H1 (cell line): Measurements from ENCODE around the gene SOX12. TPM values are rescaled to one million over a fixed set of nuclear protein-coding genes. Genes with fewer than 3 reads are reported as not detected.
A peak's percentile ranks its signal among the peaks of the same experiment; 100 is the strongest.

Source experiments
- CTCF ChIA-PET: fragments of 300-600 bp; sonication (Branson Sonifier 250); formaldehyde crosslinking; loops from one replicate; lab custom pipeline; 2021; ENCODE audit not compliant: partially characterized antibody; lab: Charles Lee
- POLR2A ChIA-PET: fragments of 300-600 bp; sonication (Branson Sonifier 250); formaldehyde crosslinking; loops from one replicate; lab custom pipeline; 2021; ENCODE audit warnings: inconsistent platforms; ENCODE audit not compliant: partially characterized antibody; lab: Charles Lee
- DNase-seq, 2 experiments: peaks; one replicate each; pipeline versions ENCODE4 v3.0.0 to v3.0.0-alpha.2; 2010 to 2022; ENCODE audit warnings: low spot score in 2 of 2, low read depth in 1 of 2, mixed read lengths in 1 of 2
- FAIRE-seq: peaks from 2 replicates; lab custom pipeline; 2011; peaks lifted over from hg19 to GRCh38; lab: Jason Lieb, UNC
- H2AFZ ChIP-seq: 2 replicates; pipeline ENCODE4 v1.8.1; 2012; ENCODE audit warnings: low read length, inconsistent platforms
- H2AK5ac ChIP-seq: 2 replicates; pipeline ENCODE4 v1.6.1; 2013; ENCODE audit warnings: low read depth, low read length
- H2BK120ac ChIP-seq: replicated peaks from 2 replicates; pipeline ENCODE3; 2013; ENCODE audit warnings: low read depth, low read length, inconsistent platforms
- H2BK12ac ChIP-seq: 2 replicates; pipeline ENCODE4 v1.6.1; 2013; ENCODE audit warnings: low read depth, low read length
- H2BK15ac ChIP-seq: 2 replicates; pipeline ENCODE4 v1.6.1; 2013; ENCODE audit warnings: low read length
- H2BK20ac ChIP-seq: 2 replicates; pipeline ENCODE4 v1.6.1; 2013; ENCODE audit warnings: low read length
- H2BK5ac ChIP-seq: 2 replicates; pipeline ENCODE4 v1.6.1; 2013; ENCODE audit warnings: low read depth, low read length
- H3K14ac ChIP-seq: 2 replicates; pipeline ENCODE4 v1.6.1; 2013; ENCODE audit warnings: inconsistent platforms; ENCODE audit not compliant: insufficient read length
- H3K18ac ChIP-seq: 2 replicates; pipeline ENCODE4 v1.6.1; 2013; ENCODE audit warnings: low read length; ENCODE audit errors: extremely low read depth
- H3K23ac ChIP-seq: 2 replicates; pipeline ENCODE4 v1.6.1; 2013; ENCODE audit warnings: inconsistent platforms; ENCODE audit not compliant: insufficient read length
- H3K23me2 ChIP-seq: 2 replicates; pipeline ENCODE4 v1.6.1; 2013; ENCODE audit warnings: low read depth, low read length
- H3K27ac ChIP-seq: 2 replicates; pipeline ENCODE4 v1.6.1; 2011; ENCODE audit warnings: low read depth, low read length, inconsistent platforms
- H3K27me3 ChIP-seq, 4 experiments: replicated peaks in 1 of 4; 1 replicate in 1 of 4; 2 replicates in 3 of 4; pipeline versions ENCODE4 v1.6.1 to v1.8.1; 2011 to 2013; ENCODE audit warnings: low read length in 3 of 4, mild to moderate bottlenecking in 3 of 4, inconsistent platforms in 2 of 4, mixed read lengths in 2 of 4, moderate library complexity in 1 of 4; ENCODE audit not compliant: control insufficient read depth in 3 of 4, insufficient read depth in 3 of 4; ENCODE audit errors: extremely low read depth in 1 of 4
- H3K36me3 ChIP-seq, 4 experiments: 2 replicates each; pipeline versions ENCODE4 v1.6.1 to v1.8.1; 2011 to 2013; ENCODE audit warnings: mild to moderate bottlenecking in 4 of 4, low read length in 3 of 4, moderate library complexity in 2 of 4, control low read depth in 1 of 4, inconsistent platforms in 1 of 4; ENCODE audit not compliant: insufficient read depth in 4 of 4, control insufficient read depth in 2 of 4
- H3K4ac ChIP-seq: replicated peaks from 2 replicates; pipeline ENCODE3; 2013; ENCODE audit warnings: low read length, low read depth, mixed read lengths, inconsistent platforms; ENCODE audit not compliant: insufficient read length
- H3K4me1 ChIP-seq, 4 experiments: replicated peaks in 1 of 4; 1 replicate in 1 of 4; 2 replicates in 3 of 4; pipeline versions ENCODE4 v1.6.1 to v1.8.1; 2011 to 2013; ENCODE audit warnings: low read length in 3 of 4, inconsistent platforms in 2 of 4, mixed read lengths in 1 of 4; ENCODE audit not compliant: insufficient read depth in 4 of 4, control insufficient read depth in 3 of 4
- H3K4me2 ChIP-seq, 2 experiments: 2 replicates each; pipeline versions ENCODE4 v1.6.1 to v1.8.1; 2011 to 2013; ENCODE audit warnings: low read depth in 2 of 2, low read length in 2 of 2, control low read depth in 1 of 2, inconsistent platforms in 1 of 2, mild to moderate bottlenecking in 1 of 2; ENCODE audit not compliant: insufficient read depth in 1 of 2
- H3K4me3 ChIP-seq, 4 experiments: fragments of 200-600, 300-600 bp in 1 of 4; sonication (generic), shearing (Covaris generic), sonication (Bioruptor Twin) in 1 of 4; 2 replicates each; pipeline versions ENCODE4 v1.5.1 to v1.8.1; 2011 to 2016; ENCODE audit warnings: low read length in 4 of 4, low read depth in 3 of 4, control low read depth in 2 of 4, inconsistent platforms in 2 of 4, mild to moderate bottlenecking in 2 of 4, mixed read lengths in 1 of 4, moderate library complexity in 1 of 4; ENCODE audit not compliant: insufficient read depth in 2 of 4; ENCODE audit errors: extremely low read depth in 1 of 4
- H3K56ac ChIP-seq: replicated peaks from 2 replicates; pipeline ENCODE3; 2013; ENCODE audit warnings: low read depth, mild to moderate bottlenecking, mixed read lengths, low read length, inconsistent platforms; ENCODE audit not compliant: insufficient read length
- H3K79me1 ChIP-seq: 2 replicates; pipeline ENCODE4 v1.6.1; 2013; ENCODE audit warnings: low read depth, low read length, control low read depth
- H3K79me2 ChIP-seq, 2 experiments: 2 replicates each; pipeline versions ENCODE4 v1.6.1 to v1.8.1; 2012 to 2013; ENCODE audit warnings: low read length in 2 of 2, mild to moderate bottlenecking in 2 of 2, inconsistent platforms in 1 of 2; ENCODE audit not compliant: insufficient read depth in 2 of 2, control insufficient read depth in 1 of 2
- H3K9ac ChIP-seq, 4 experiments: replicated peaks in 1 of 4; 1 replicate in 1 of 4; 2 replicates in 3 of 4; pipeline versions ENCODE4 v1.6.1 to v1.8.1; 2011 to 2013; ENCODE audit warnings: low read depth in 3 of 4, low read length in 3 of 4, control low read depth in 2 of 4, mild to moderate bottlenecking in 2 of 4, moderate library complexity in 2 of 4, inconsistent platforms in 1 of 4; ENCODE audit errors: extremely low read depth in 1 of 4
- H3K9me3 ChIP-seq, 2 experiments: 2 replicates each; pipeline versions ENCODE4 v1.6.1 to v1.8.1; 2012 to 2013; ENCODE audit warnings: mild to moderate bottlenecking in 2 of 2, moderate library complexity in 2 of 2, control low read depth in 1 of 2, inconsistent platforms in 1 of 2, low read depth in 1 of 2, low read length in 1 of 2, mixed read lengths in 1 of 2; ENCODE audit not compliant: insufficient read depth in 2 of 2
- H4K20me1 ChIP-seq, 2 experiments: replicated peaks in 1 of 2; 2 replicates each; pipeline versions ENCODE3 to v1.8.1; 2011 to 2013; ENCODE audit warnings: inconsistent platforms in 2 of 2, low read length in 2 of 2, mild to moderate bottlenecking in 1 of 2; ENCODE audit not compliant: insufficient read depth in 2 of 2, control insufficient read depth in 1 of 2
- H4K5ac ChIP-seq: 2 replicates; pipeline ENCODE4 v1.6.1; 2013; ENCODE audit warnings: low read length, low read depth, mixed read lengths, inconsistent platforms; ENCODE audit not compliant: insufficient read length
- H4K8ac ChIP-seq: 2 replicates; pipeline ENCODE4 v1.8.0; 2013; ENCODE audit warnings: mild to moderate bottlenecking, moderate library complexity, low read length, inconsistent platforms; ENCODE audit not compliant: insufficient read depth; ENCODE audit errors: extremely low read depth
- H4K91ac ChIP-seq: replicated peaks from 2 replicates; pipeline ENCODE3; 2013; ENCODE audit warnings: low read length, mixed read lengths, inconsistent platforms; ENCODE audit not compliant: insufficient read length
- BACH1 ChIP-seq: IDR thresholded peaks from 2 replicates; pipeline ENCODE4 v1.6.1; 2012; ENCODE audit warnings: low read length, improper control_type of control experiment
- CBX8 ChIP-seq: fragments of 300-800, 300-1000 bp; sonication (generic); IDR thresholded peaks from 2 replicates; pipeline ENCODE4 v1.7.1; 2016; ENCODE audit warnings: low read depth, low read length, borderline replicate concordance
- CEBPB ChIP-seq: IDR thresholded peaks from 2 replicates; pipeline ENCODE4 v1.6.1; 2012; ENCODE audit warnings: low read depth, low read length
- HDAC2 ChIP-seq, 2 experiments: fragments of 300-600 bp in 1 of 2; sonication (generic) in 1 of 2; IDR thresholded peaks; 2 replicates each; pipeline ENCODE4 v1.6.1; 2011 to 2012; ENCODE audit warnings: low read depth in 2 of 2, low read length in 2 of 2, mild to moderate bottlenecking in 2 of 2, moderate library complexity in 2 of 2, borderline replicate concordance in 1 of 2, inconsistent platforms in 1 of 2
- NRF1 ChIP-seq: IDR thresholded peaks from 2 replicates; pipeline ENCODE4 v1.6.1; 2011; ENCODE audit warnings: mild to moderate bottlenecking, low read depth, low read length, improper control_type of control experiment
- POLR2A ChIP-seq, 2 experiments: IDR thresholded peaks; 1 replicate in 1 of 2; 2 replicates in 1 of 2; pipeline ENCODE4 v1.6.1; 2011; ENCODE audit warnings: low read depth in 2 of 2, low read length in 2 of 2, mild to moderate bottlenecking in 2 of 2; ENCODE audit errors: control extremely low read depth in 1 of 2
- RBBP5 ChIP-seq: IDR thresholded peaks from 2 replicates; pipeline ENCODE4 v1.7.1; 2012; ENCODE audit warnings: low read depth, mild to moderate bottlenecking, inconsistent platforms, low read length, moderate library complexity, borderline replicate concordance
- SIN3A ChIP-seq, 2 experiments: IDR thresholded peaks in 1 of 2; conservative IDR thresholded peaks in 1 of 2; 2 replicates each; pipeline ENCODE4 v1.6.1; 2011 to 2012; ENCODE audit warnings: low read length in 2 of 2, improper control_type of control experiment in 1 of 2, low read depth in 1 of 2, mild to moderate bottlenecking in 1 of 2
- SRF ChIP-seq: IDR thresholded peaks from 2 replicates; pipeline ENCODE4 v1.6.1; 2011; ENCODE audit warnings: mild to moderate bottlenecking, low read depth, low read length, moderate library complexity
- WGBS, 2 experiments: shearing (Covaris generic) in 1 of 2; methylation state at CpG; one replicate each; pipeline versions ENCODE4 v1.1.6 to v1.1.7; 2013 to 2015; ENCODE audit warnings: low lambda C conversion rate in 2 of 2, mixed read lengths in 2 of 2, inconsistent platforms in 1 of 2, low coverage in 1 of 2, missing lambda C conversion rate in 1 of 2; ENCODE audit not compliant: insufficient replicate concordance in 2 of 2, insufficient coverage in 1 of 2, insufficient read length in 1 of 2; ENCODE audit errors: extremely low coverage in 1 of 2, missing lambda C conversion rate in 1 of 2; 5-methylcytosine and 5-hydroxymethylcytosine counted together
- polyA plus RNA-seq, 7 experiments: library from polyadenylated mRNA; depleted of rRNA in 3 of 7; stranded (reverse) in 5 of 7; unstranded in 2 of 7; fragments of >200 nt in 5 of 7; fragments of 200-250 nt in 2 of 7; gene quantifications; 1 replicate in 5 of 7; 2 replicates in 1 of 7; 4 replicates in 1 of 7; pipeline versions ENCODE4 v1.2.1 to v1.2.3, GENCODE V29; 2011 to 2013; ENCODE audit warnings: missing spikeins in 2 of 7, mixed read lengths in 2 of 7
- total RNA-seq: library from RNA; stranded (reverse); fragmentation: NEBNext Ultra II Directional; extraction: Animal tissue kit (Norgen Biotek cat#: 25700); gene quantifications from 2 replicates; pipeline ENCODE4 v1.2.1, GENCODE V29; 2021
- TF ChIP-seq, protein P1 (sequence below): IDR thresholded peaks from 2 replicates; pipeline ENCODE4 v1.6.1; 2012; ENCODE audit warnings: inconsistent platforms

Gene SOX12
- total and polyA plus RNA-seq, 2 of the 8 experiments (the other 6 are each of a cell fraction or from before 2014, with no cell fraction given) = 6.4 to 63.0 TPM

DNA sequence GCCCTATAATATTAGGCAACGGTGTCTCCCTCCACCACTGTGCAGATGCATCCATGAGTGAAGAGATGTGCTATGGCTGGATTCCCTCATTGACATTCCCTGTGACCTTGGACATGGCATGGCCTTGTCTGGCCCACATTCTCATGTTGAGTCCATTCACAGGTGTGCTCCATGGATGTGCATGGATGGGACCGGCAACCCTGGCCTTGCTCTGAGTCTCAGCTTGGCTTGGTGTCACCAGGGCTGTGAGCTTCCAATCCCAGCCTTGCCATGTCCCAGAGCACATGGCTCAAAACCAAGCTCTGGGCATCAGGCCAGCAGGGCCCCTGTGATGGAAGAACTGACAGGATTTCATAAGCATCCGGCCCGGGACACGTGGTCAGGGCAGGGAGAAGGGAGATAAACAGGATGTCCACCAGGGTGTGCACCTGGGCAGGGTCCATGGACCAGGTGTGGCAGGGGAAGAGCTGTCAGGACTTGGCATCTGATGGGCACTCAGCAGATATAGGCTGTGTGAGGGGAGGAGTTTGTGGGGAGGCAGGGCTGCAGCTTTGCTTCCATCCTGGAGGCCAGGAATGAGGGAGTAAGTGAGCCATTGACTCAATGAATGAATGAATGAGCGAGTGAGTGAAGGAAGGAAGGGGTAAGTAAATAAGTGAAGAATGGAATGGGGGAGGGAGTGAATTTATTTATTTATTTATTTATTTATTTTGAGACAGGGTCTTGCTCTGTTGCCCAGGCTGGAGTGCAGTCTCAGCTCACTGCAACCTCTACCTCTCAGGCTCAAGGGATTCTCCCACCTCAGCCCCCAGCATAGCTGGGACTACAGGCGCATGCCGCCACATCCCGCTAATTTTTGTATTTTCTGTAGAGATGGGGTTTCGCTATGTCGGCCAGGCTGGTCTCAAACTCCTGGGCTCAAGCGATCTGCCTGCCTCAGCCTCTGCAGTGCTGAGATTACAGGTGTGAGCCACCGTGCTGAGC is 37.2 kb downstream of the SOX12 start:
- Histone ChIP-seq H2BK20ac (no peak overlapping the region), H4K20me1 (no peaks in the 10 kb centered on the region), H3K9ac (no peak overlapping the region), H2AK5ac (peak overlapping the region; percentile 84; the same call in 1 of the 2 replicates), H3K79me2 (no peaks in the 10 kb centered on the region), H2BK120ac (no peak overlapping the region), H3K79me1 (no peaks in the 10 kb centered on the region), H3K27ac (no peak overlapping the region), H3K14ac (no peak overlapping the region), H2BK5ac (no peak overlapping the region), H3K18ac (peak overlapping the region; percentile 68; the same call in 1 of the 2 replicates), H3K27me3 (no peaks in the 10 kb centered on the region), H3K4me1 (no peaks in the 10 kb centered on the region; a peak in 2 of 7 replicates), H3K56ac (no peak overlapping the region), H3K4me3 (no peak overlapping the region), H4K91ac (peak overlapping the region; percentile 65), H3K23ac (no peak overlapping the region), H2BK12ac (peak overlapping the region; percentile 92), H3K23me2 (no peaks in the 10 kb centered on the region), H3K4me2 (no peak overlapping the region), H4K8ac (no peak overlapping the region; the same call in 1 of the 2 replicates), H3K4ac (peak overlapping the region; percentile 42), H2BK15ac (peak overlapping the region; percentile 25; the same call in 1 of the 2 replicates), H2AFZ (no peak overlapping the region), H4K5ac (no peak overlapping the region), H3K9me3 (no peaks in the 10 kb centered on the region), H3K36me3 (no peaks in the 10 kb centered on the region)
- WGBS, 2 experiments = 92 to 100% methylated on average over 1 to 13 of the region's 13 CpGs
- ChIA-PET POLR2A (interaction anchor here (0.6 to 14.7 kb wide), 14 partner anchors 8 to 604 kb away, joined by 3 to 172 read pairs (median 4); partner anchors contain the start of genes CSNK2A1, NRSN2, TBC1D20 and TRIB3), CTCF (interaction anchor here (0.6 to 4.1 kb wide), 23 partner anchors 8 to 406 kb away, joined by 3 to 20 read pairs (median 4); partner anchors contain the start of genes SLC52A3 and TRIB3)
- FAIRE-seq (no peak), DNase-seq (no peak)
- TF ChIP-seq POLR2A (IDR thresholded peaks at IDR 0.05; ENCODE audit: control extremely low read depth in 1 of 2, low read depth in 2 of 2, low read length in 2 of 2) = no peak
- 0 out of 4 replicates have a peak, but pooled peaks of 1 of the 2 experiments have one; percentile 24 for TF ChIP-seq SIN3A (conservative IDR thresholded peaks at IDR 0.05 in 1 of 2, IDR thresholded peaks at IDR 0.05 in 1 of 2; ENCODE audit: low read depth in 1 of 2, low read length in 2 of 2)
- TF ChIP-seq, protein P1, sequence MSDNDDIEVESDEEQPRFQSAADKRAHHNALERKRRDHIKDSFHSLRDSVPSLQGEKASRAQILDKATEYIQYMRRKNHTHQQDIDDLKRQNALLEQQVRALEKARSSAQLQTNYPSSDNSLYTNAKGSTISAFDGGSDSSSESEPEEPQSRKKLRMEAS = peak; percentile 58
- TF ChIP-seq CEBPB = no peak
- TF ChIP-seq RBBP5 = no peak
- TF ChIP-seq HDAC2 (IDR thresholded peaks at IDR 0.05; ENCODE audit: borderline replicate concordance in 1 of 2, low read depth in 2 of 2, low read length in 2 of 2) = no peak
- no peak for TF ChIP-seq SRF
- TF ChIP-seq CBX8 = no peak
- no peak for TF ChIP-seq BACH1
- no peak for TF ChIP-seq NRF1
